ENCODE results near the gene HOXC9. TPM values are rescaled to one million over a fixed set of nuclear protein-coding genes. Genes with fewer than 3 reads are reported as not detected.

Gene HOXC9
- polyA plus RNA-seq, 6 donors from 2014 or later = not detected

DNA sequence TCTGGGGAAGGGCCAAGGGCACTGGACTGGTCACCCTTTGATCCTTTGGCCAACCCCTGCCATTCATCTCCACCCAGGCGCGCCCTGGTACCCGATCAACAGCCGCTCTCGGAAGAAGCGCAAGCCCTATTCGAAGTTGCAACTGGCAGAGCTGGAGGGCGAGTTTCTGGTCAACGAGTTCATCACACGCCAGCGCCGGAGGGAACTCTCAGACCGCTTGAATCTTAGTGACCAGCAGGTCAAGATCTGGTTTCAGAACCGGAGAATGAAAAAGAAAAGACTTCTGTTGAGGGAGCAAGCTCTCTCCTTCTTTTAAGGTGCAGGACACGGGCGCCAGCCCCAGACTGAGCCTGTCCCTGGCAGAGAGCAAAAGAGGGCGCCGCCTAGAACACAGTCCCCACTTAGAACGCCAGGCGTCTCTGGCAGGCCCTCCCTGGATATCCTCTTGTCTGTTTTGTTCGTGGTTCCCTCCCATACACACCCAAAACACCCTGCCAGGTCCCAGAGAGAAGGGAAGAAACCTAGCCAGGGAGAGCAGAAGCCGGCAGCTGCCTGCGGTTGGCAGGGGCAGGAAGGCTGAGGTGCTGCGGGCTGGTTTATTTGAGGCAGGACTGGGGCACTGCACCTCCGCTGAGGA is 43.6 kb upstream of the HOXC9 start:
- H3K4me1 Mint-ChIP-seq = peaks cover 11 to 29% (median 16%) of the 10 kb centered on the region in 3 donors
- DNase-seq (no peak), ATAC-seq (ENCODE audit: low read depth in 2 of 2) (no peak)
- peaks cover 75 to 83% (median 82%) of the 10 kb centered on the region in 3 donors for H3K27me3 Mint-ChIP-seq
- H3K36me3 Mint-ChIP-seq = peaks cover 5 to 17% of the 10 kb centered on the region in 2 donors
- peak overlapping the region in 4 of 6 donors; percentile 78 to 97 (median 91) for H3K27ac Mint-ChIP-seq
- peak overlapping the region in 5 of 8 donors; percentile 30 to 69 (median 59) for H3K4me3 Mint-ChIP-seq
- H3K9me3 Mint-ChIP-seq = peaks cover 8 to 35% (median 14%) of the 10 kb centered on the region in 7 donors

DNA sequence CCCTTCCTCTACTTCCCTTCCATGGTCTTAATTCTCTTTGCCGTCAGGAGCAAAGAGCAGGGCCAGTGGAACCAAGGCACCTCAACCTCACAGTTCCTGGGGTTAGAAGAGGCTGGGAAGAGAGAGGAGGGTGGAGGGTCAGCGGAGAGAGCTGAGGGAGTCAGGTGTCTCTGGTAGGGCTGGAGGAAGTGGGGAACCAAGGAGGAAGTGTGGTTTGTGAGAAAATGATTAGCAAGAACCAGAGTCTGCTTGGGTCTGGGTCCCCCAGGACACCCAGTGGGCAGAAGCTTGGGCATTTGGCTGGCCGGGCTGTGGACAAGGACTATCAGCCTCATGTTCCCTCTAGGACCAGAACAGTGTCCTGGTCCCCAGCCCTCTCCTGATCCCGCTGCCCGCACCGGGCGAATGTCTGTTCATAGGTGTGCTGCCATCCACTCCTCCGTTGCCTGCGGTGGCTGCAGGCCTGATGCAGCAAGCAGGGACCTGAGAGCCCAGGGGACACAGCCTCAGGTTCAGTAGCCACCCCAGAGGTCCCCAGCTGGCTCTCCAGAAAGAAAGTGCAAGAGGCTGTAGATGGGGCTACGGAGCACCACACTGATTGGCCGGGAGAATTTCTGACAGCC is 42.9 kb upstream of the HOXC9 start:
- Mint-ChIP-seq H3K36me3 (peaks cover 5 to 17% of the 10 kb centered on the region in 2 donors), H3K9me3 (peaks cover 8 to 33% (median 16%) of the 10 kb centered on the region in 7 donors), H3K4me1 (peaks cover 9 to 29% (median 19%) of the 10 kb centered on the region in 3 donors), H3K27me3 (peaks cover 73 to 81% (median 75%) of the 10 kb centered on the region in 3 donors), H3K4me3 (peak overlapping the region in 2 of 8 donors; percentile 37 to 69), H3K27ac (peak overlapping the region in 5 of 6 donors; percentile 54 to 97 (median 87))
- DNase-seq (no peak), ATAC-seq (ENCODE audit: low read depth in 2 of 2) (no peak)

DNA sequence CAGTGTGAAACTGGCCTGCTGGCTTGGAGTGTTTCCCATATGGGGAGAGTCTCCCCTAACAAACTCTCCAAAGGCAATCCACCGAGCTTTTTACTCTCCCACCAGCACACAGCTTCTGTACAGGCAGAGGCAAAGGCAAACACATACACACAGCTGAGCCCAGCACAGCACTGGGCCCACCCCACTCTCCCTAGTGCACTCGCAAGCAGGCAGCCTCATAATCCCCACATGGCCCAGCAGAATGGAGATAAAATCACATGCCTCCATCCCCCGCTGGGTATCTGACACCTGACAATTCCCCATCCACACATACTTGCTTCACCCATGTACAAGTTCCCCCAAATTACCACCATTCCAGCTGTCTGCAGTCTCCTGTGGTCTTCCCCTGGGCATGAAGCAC is 41.8 kb upstream of the HOXC9 start:
- Mint-ChIP-seq H3K27ac (peak overlapping the region in 2 of 6 donors; percentile 46 to 87), H3K4me1 (peaks cover 9 to 29% (median 19%) of the 10 kb centered on the region in 3 donors), H3K36me3 (peaks cover 5 to 15% of the 10 kb centered on the region in 2 donors), H3K9me3 (peaks cover 8 to 29% (median 16%) of the 10 kb centered on the region in 7 donors), H3K27me3 (peaks cover 73 to 80% (median 77%) of the 10 kb centered on the region in 3 donors), H3K4me3 (peak overlapping the region in 3 of 8 donors; percentile 10 to 45 (median 10))
- ATAC-seq (ENCODE audit: low read depth in 2 of 2) = no peak
- DNase-seq = no peak

DNA sequence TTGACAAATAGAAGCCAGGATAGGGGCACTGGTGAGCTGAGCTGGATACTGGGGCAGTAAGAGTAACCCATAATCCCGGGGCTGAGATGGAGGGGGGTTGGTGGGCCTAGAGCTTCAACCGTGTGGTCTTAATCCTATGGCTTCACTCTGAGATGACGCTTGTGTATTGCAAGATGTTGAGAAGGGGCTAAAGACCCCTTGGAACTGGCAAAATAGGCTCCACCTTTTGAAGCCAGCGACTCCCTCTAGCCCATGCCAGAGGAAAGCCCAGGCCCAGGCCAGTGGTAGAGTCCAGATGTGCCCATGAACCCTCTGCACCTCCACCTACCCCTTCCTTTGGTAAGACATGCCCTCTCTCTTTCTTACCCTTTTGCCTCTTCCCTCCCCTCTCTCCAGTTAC is 40.6 kb upstream of the HOXC9 start:
- Mint-ChIP-seq H3K27ac (peak overlapping the region in 2 of 6 donors; percentile 55 to 86), H3K4me3 (peak overlapping the region in 2 of 8 donors; percentile 26 to 65), H3K36me3 (peaks cover 10 to 16% of the 10 kb centered on the region in 2 donors), H3K4me1 (peaks cover 16 to 36% (median 25%) of the 10 kb centered on the region in 3 donors), H3K9me3 (peaks cover 8 to 23% (median 16%) of the 10 kb centered on the region in 7 donors), H3K27me3 (peaks cover 73 to 80% (median 77%) of the 10 kb centered on the region in 3 donors)
- ATAC-seq (ENCODE audit: low read depth in 2 of 2) (no peak), DNase-seq (no peak)

DNA sequence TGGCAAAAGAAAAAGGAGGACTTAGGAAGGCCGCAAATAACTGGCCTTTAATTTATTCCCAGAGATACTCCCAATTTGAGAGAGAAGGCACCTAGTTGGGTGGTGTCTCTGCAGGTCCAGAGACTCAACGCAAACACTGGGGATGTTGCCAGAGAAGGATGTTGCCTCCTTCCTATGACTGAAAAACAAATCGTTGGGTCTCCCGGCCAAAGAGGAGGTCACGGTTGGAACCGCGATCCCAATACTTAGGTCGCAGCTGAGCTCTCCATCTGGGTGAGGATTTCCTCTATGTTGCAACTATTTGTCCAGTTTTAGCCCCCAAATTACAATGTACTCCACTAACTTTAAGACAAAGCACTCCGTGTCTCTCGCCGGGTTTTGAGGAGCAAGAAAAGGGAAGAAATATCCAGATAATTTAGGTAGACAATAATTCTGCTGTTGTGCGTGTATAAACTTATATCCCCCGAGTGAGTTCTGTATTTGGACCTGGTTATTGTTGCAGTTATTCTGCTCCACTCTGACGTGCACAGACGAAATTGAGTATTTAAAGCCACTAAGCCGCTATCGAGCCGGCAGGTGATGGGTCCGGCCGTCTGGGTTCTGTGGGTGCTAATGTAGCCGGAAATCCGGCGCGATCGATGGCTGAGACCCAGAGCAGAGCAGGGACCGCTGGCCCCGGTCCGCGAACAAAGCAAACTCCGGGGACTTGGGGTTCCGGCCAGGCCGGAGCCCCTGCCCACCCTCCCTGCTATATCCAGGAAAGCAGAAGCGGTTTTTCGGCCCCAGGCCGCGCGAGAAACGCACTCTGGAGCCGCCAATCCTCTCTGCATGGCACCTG is 39.6 kb upstream of the HOXC9 start:
- H3K27me3 Mint-ChIP-seq = peaks cover 77 to 90% (median 86%) of the 10 kb centered on the region in 3 donors
- peak overlapping the region in 5 of 8 donors; percentile 9 to 68 (median 44) for H3K4me3 Mint-ChIP-seq
- DNase-seq (no peak), ATAC-seq (ENCODE audit: low read depth in 2 of 2) (no peak)
- H3K27ac Mint-ChIP-seq = peak overlapping the region in 4 of 6 donors; percentile 64 to 97 (median 84)
- peaks cover 20 to 42% (median 35%) of the 10 kb centered on the region in 3 donors for H3K4me1 Mint-ChIP-seq
- H3K36me3 Mint-ChIP-seq = peaks cover 16 to 20% of the 10 kb centered on the region in 2 donors
- H3K9me3 Mint-ChIP-seq = peaks cover 8 to 25% (median 14%) of the 10 kb centered on the region in 7 donors

DNA sequence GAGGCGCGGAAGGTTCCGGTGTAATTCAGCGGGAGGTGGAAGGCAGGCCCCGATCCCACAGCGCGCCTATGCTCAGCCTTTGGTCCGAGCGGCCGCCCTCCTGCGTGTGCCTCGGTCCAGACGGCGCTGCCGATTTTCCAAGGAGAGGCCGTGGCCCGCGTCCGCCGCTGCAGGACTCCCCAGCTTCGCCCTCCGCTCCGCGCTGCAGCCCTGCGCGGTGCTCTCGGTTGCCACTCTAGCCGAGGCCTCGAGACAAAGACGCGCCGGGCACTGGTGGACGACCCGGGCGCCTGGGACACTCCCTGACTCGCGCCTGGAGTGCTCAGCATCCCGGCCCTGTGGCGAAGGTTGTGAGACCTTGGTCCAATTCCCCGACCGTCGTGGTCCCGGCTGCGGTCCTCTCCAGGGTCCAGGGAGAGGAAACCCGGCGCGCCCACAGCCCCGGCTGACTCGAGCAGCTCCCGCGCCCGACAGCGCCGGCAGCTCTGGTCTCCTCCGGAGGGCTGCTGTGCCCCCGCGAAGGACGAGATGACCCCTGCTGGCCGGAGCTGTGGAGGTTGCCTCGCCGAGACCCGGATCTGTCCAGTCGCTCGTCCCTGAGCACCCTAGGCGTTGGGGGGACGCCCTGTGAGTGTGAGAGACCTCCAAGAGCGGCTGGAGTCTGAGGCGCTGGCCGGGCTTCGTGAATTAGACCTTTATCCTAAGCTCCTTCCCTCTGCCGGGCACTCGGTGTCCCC is 38.8 kb upstream of the HOXC9 start:
- peaks cover 6 to 29% (median 17%) of the 10 kb centered on the region in 7 donors for H3K9me3 Mint-ChIP-seq
- peak overlapping the region in 3 of 8 donors; percentile 19 to 64 (median 44) for H3K4me3 Mint-ChIP-seq
- no peak for ATAC-seq (ENCODE audit: low read depth in 2 of 2)
- peaks cover 76 to 90% (median 86%) of the 10 kb centered on the region in 3 donors for H3K27me3 Mint-ChIP-seq
- H3K36me3 Mint-ChIP-seq = peaks cover 19 to 28% of the 10 kb centered on the region in 2 donors
- no peak for DNase-seq
- peak overlapping the region in 3 of 6 donors; percentile 76 to 87 (median 82) for H3K27ac Mint-ChIP-seq
- H3K4me1 Mint-ChIP-seq = peaks cover 21 to 44% (median 38%) of the 10 kb centered on the region in 3 donors

DNA sequence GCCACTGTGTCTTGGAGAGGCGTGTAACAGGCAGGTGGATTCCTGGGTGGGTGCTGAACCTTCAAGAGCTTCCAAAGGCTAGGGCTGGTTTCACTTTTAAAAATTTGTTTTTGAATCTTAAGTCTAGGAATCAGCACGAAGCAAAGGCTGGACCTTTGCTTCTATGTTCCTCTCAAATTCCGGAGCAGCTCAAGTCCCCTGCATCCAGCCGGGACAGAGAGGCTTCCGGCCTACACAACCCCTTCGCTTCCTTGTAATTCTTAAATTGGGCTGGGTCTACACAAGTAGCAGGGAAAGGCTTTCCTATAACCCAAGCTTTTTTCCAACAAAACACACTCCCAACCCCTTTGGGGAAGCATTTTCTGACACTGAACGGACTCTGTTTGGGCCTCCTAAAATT is 37.0 kb upstream of the HOXC9 start:
- no peak for ATAC-seq (ENCODE audit: low read depth in 2 of 2)
- no peak for DNase-seq
- peaks cover 19 to 34% of the 10 kb centered on the region in 2 donors for H3K36me3 Mint-ChIP-seq
- peaks cover 6 to 33% (median 20%) of the 10 kb centered on the region in 7 donors for H3K9me3 Mint-ChIP-seq
- peaks cover 79 to 90% (median 86%) of the 10 kb centered on the region in 3 donors for H3K27me3 Mint-ChIP-seq
- H3K4me3 Mint-ChIP-seq = peak overlapping the region in 1 of 8 donors; percentile 36
- peaks cover 23 to 50% (median 45%) of the 10 kb centered on the region in 3 donors for H3K4me1 Mint-ChIP-seq
- H3K27ac Mint-ChIP-seq = peak overlapping the region in 3 of 6 donors; percentile 2 to 85 (median 78)

DNA sequence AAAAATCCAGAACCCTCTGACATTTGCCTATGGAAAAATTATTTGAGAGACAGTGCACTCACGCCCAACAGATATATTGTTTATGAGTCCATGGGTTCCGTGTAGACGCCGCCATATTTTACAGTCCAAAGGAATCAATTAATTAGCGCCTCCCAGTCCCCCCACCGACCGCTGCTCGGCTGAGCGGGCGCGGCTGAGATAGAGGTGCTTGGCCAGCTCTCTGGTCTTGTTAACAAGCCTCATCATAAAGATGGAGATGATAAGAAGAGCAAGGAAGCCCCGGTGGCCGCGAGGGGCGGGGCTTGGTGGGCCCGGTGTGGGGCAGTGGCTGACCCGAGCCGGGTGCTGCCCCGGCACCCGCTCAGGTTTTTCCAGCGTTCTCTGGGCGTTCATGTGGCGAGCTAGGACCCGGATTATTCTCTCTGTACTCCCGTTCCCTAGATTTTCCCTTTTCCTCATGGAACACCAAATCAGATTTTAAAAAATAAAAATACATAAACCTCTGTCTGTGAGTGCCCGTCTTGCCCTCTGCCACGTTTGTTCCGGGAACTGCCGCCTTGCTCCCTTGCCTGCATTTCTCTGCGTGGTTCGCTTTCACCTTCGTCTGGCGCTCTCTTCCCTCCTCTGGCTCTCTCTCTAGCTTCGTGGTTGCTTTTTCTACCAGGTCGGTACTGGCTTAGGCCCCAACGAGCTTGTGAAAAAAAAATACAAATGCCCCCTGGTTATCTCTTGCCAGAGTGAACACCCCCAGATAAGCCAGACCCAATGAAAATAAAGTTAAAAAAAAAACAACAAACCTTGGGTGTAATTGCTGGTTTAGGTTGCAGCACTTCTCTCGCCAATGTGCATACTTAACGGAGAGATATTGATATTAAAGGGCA is 36.3 kb upstream of the HOXC9 start:
- peaks cover 23 to 50% (median 50%) of the 10 kb centered on the region in 3 donors for H3K4me1 Mint-ChIP-seq
- H3K4me3 Mint-ChIP-seq = peak overlapping the region in 4 of 8 donors; percentile 7 to 65 (median 49)
- H3K27me3 Mint-ChIP-seq = peaks cover 79 to 90% (median 86%) of the 10 kb centered on the region in 3 donors
- DNase-seq = no peak
- peaks cover 19 to 34% of the 10 kb centered on the region in 2 donors for H3K36me3 Mint-ChIP-seq
- H3K27ac Mint-ChIP-seq = peak overlapping the region in 3 of 6 donors; percentile 77 to 89 (median 89)
- no peak for ATAC-seq (ENCODE audit: low read depth in 2 of 2)
- H3K9me3 Mint-ChIP-seq = peaks cover 0 to 35% (median 20%) of the 10 kb centered on the region in 7 donors

DNA sequence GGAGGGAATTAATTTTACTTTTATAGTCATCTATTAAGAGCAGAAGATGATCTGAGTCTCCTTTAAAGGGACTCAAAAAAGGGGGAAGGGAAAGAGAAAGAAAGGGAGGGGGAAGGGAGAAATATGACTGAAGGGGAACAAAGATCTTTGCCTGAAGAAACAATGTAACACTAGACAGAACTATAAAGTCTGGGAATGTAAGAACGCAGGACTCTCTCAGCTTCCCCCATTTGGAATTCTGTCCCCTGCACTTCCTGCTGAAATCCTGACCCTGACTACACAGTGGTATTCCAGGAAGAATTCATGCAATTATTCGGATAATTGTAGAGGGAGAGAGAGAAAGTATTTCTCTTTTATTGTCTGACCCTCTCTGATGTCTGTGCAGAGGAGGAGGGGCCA is 35.6 kb upstream of the HOXC9 start:
- Mint-ChIP-seq H3K9me3 (peaks cover 0 to 38% (median 20%) of the 10 kb centered on the region in 7 donors), H3K27ac (peak overlapping the region in 3 of 6 donors; percentile 84 to 89 (median 89)), H3K4me1 (peaks cover 23 to 50% (median 50%) of the 10 kb centered on the region in 3 donors), H3K36me3 (peaks cover 19 to 34% of the 10 kb centered on the region in 2 donors), H3K4me3 (peak overlapping the region in 5 of 8 donors; percentile 7 to 68 (median 29)), H3K27me3 (peaks cover 81 to 90% (median 84%) of the 10 kb centered on the region in 3 donors)
- DNase-seq (no peak), ATAC-seq (ENCODE audit: low read depth in 2 of 2) (no peak)

DNA sequence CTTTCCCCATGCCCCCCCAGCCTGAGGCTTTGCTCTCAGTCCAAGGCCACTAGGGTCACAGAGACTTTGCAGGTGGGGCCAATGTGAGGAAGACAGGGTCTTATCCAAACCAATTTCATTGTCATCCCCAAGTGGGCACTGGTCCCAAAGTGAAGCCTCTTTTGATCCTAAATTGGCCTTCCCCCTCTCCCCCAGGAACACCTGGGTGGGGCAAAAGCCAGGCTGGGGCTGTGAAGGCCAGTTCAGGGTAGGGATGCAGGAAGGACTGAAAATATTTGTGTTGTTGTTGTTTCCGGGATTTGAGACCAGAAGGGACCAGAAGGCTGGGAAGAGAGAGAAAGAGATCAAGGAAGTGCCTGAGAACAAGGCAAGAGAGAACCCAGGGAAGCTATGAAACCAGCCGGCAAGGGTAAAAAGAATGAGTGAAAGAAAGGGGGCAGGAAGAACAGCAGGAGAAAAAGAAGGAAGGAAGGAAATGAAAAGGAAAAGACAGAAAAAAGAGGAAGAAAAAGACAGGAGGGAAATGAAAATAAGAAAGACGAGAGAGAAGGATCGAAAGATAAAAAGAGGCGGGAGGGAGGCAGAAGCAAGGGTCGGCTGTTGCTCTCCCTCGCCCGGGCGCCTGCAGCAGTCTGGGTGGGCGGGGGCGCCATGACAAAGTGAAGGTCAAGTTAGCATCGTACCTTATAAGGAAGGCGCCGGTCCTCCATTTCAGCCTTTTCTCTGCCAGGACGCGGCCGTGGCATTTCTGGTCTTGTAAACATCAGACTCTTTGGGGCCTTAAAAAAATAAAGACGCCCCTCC is 34.5 kb upstream of the HOXC9 start:
- ATAC-seq (ENCODE audit: low read depth in 2 of 2) (no peak), DNase-seq (no peak)
- Mint-ChIP-seq H3K4me1 (peaks cover 23 to 50% (median 39%) of the 10 kb centered on the region in 3 donors), H3K27ac (peak overlapping the region in 4 of 6 donors; percentile 36 to 89 (median 56)), H3K4me3 (peak overlapping the region; percentile 12 to 86 (median 64)), H3K9me3 (peaks cover 0 to 29% (median 15%) of the 10 kb centered on the region in 7 donors), H3K36me3 (peaks cover 15 to 24% of the 10 kb centered on the region in 2 donors), H3K27me3 (peaks cover 81 to 90% (median 82%) of the 10 kb centered on the region in 3 donors)

DNA sequence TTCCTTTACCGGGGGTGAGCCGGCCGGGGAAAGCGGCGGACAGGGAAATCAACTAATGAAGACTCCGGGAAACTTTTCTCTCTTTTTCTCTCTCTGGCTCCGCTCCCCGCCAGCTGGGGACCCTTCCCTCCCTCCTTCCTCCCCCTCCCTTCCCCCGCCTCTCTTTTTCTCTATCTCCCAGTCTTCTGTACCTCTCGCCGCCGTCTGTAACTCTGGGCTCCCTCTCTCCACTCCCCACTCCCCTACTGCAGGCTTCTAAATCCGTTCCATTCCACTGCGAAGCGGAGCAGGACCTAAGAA is 33.9 kb upstream of the HOXC9 start:
- no peak for ATAC-seq (ENCODE audit: low read depth in 2 of 2)
- H3K36me3 Mint-ChIP-seq = peaks cover 13 to 24% of the 10 kb centered on the region in 2 donors
- peaks cover 0 to 27% (median 14%) of the 10 kb centered on the region in 7 donors for H3K9me3 Mint-ChIP-seq
- H3K4me1 Mint-ChIP-seq = peaks cover 23 to 50% (median 38%) of the 10 kb centered on the region in 3 donors
- no peak for DNase-seq
- H3K4me3 Mint-ChIP-seq = peak overlapping the region in 7 of 8 donors; percentile 3 to 86 (median 67)
- peaks cover 84 to 92% (median 84%) of the 10 kb centered on the region in 3 donors for H3K27me3 Mint-ChIP-seq
- peak overlapping the region in 5 of 6 donors; percentile 36 to 93 (median 76) for H3K27ac Mint-ChIP-seq

All from naive B cell (primary cell).